Hepatocyte (in vitro differentiated cells): Measurements from ENCODE around the gene DPYD.

Source experiments
- EZH2 ChIP-seq: fragments of 200-600 bp; sonication (generic); IDR thresholded peaks from 2 replicates; pipeline ENCODE4 v1.6.1; 2016; ENCODE audit warnings: antibody characterized with exemption, mild to moderate bottlenecking, borderline replicate concordance
- EZH2phosphoT487 ChIP-seq: fragments of 200-600 bp; sonication (generic); IDR thresholded peaks from one replicate; pipeline ENCODE4 v1.6.1; 2018; ENCODE audit warnings: antibody characterized with exemption, mild to moderate bottlenecking, low read depth, moderate library complexity; ENCODE audit not compliant: unreplicated experiment, severe bottlenecking
- TF ChIP-seq, protein P1 (sequence below): fragments of 200-600 bp; sonication (generic); IDR thresholded peaks from 2 replicates; pipeline ENCODE4 v1.5.1; 2016; ENCODE audit warnings: antibody characterized with exemption, mild to moderate bottlenecking; ENCODE audit not compliant: poor library complexity

DNA sequence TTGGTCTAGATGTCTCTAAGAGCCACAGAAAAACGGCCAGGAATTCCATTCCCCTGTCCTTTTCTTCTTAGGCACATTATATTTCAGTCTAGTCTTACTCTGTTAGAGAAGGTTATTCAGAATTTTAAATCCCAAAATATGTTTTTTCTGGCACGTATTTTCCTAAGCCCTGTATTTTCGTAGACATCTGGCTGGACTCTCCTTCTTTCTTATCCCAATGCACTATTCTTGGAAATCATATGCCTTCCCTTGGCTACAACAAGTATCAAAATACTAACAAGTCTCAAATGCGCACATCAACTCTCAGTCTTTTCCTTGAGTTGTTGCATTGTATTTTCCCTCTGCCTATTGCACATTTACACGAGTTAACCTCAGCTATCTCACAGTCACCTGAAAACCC lies 96.2 kb downstream of the DPYD start:
- TF ChIP-seq, protein P1, sequence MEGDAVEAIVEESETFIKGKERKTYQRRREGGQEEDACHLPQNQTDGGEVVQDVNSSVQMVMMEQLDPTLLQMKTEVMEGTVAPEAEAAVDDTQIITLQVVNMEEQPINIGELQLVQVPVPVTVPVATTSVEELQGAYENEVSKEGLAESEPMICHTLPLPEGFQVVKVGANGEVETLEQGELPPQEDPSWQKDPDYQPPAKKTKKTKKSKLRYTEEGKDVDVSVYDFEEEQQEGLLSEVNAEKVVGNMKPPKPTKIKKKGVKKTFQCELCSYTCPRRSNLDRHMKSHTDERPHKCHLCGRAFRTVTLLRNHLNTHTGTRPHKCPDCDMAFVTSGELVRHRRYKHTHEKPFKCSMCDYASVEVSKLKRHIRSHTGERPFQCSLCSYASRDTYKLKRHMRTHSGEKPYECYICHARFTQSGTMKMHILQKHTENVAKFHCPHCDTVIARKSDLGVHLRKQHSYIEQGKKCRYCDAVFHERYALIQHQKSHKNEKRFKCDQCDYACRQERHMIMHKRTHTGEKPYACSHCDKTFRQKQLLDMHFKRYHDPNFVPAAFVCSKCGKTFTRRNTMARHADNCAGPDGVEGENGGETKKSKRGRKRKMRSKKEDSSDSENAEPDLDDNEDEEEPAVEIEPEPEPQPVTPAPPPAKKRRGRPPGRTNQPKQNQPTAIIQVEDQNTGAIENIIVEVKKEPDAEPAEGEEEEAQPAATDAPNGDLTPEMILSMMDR, result no peak
- no peak for TF ChIP-seq EZH2
- no peak for TF ChIP-seq EZH2phosphoT487
